ENCODE results near the gene METTL13.

The METTL13 gene

GRCh38 chr1:171817511-171818265 is 36.2 kb downstream of the METTL13 start:
- DNase-seq (ENCODE audit: extremely low spot score) = no peak

GRCh38 chr1:171819946-171820345 is 38.5 kb downstream of the METTL13 start:
- POLR2A ChIA-PET = no interaction called here
- CTCF ChIA-PET = interaction anchor here (0.6 kb wide), 1 partner anchor 20 kb away, joined by 3 read pairs; no protein-coding TSS in a partner anchor
- no peak for DNase-seq (ENCODE audit: extremely low spot score)
- TF ChIP-seq HDGF (IDR thresholded peaks at IDR 0.05; ENCODE audit: borderline replicate concordance) (no peak), PKNOX1 (IDR thresholded peaks at IDR 0.05) (no peak), L3MBTL2 (conservative IDR thresholded peaks at IDR 0.05) (no peak), ZNF384 (IDR thresholded peaks at IDR 0.05) (no peak), FOXM1 (IDR thresholded peaks at IDR 0.05; ENCODE audit: borderline replicate concordance) (no peak), BHLHE40 (IDR thresholded peaks at IDR 0.05; ENCODE audit: borderline replicate concordance) (no peak), LEF1 (IDR thresholded peaks at IDR 0.05; ENCODE audit: borderline replicate concordance) (no peak), FOXA1 (IDR thresholded peaks at IDR 0.05) (no peak), SP1 (IDR thresholded peaks at IDR 0.05) (no peak), FOXK2 (IDR thresholded peaks at IDR 0.05) (no peak), ARNT (IDR thresholded peaks at IDR 0.05) (no peak), CTBP1 (IDR thresholded peaks at IDR 0.05; ENCODE audit: borderline replicate concordance) (no peak), NFRKB (IDR thresholded peaks at IDR 0.05) (no peak), TARDBP (IDR thresholded peaks at IDR 0.05) (no peak), ELF4 (IDR thresholded peaks at IDR 0.05) (no peak)

More at GRCh38 chr1:171817511-171818265, 36.2 kb downstream of the METTL13 start:
- ChIA-PET POLR2A (interaction anchor here (1.5 kb wide), 1 partner anchor 36 kb away, joined by 4 read pairs; the partner anchor contains the start of gene METTL13), CTCF (interaction anchor here (1.0 kb wide), 1 partner anchor 17 kb away, joined by 3 read pairs; no protein-coding TSS in a partner anchor)
- TF ChIP-seq FOXA1 (IDR thresholded peaks at IDR 0.05) = no peak
- no peak for TF ChIP-seq ARNT (IDR thresholded peaks at IDR 0.05)
- TF ChIP-seq FOXM1 (IDR thresholded peaks at IDR 0.05; ENCODE audit: borderline replicate concordance) = no peak
- TF ChIP-seq BHLHE40 (IDR thresholded peaks at IDR 0.05; ENCODE audit: borderline replicate concordance) = no peak

- no peak for TF ChIP-seq PKNOX1 (IDR thresholded peaks at IDR 0.05)
- no peak for TF ChIP-seq BHLHE40 (IDR thresholded peaks at IDR 0.05; ENCODE audit: borderline replicate concordance)
- TF ChIP-seq SUZ12 (IDR thresholded peaks at IDR 0.05) = no peak
- no peak for TF ChIP-seq NFRKB (IDR thresholded peaks at IDR 0.05)
- TF ChIP-seq FOXK2 (IDR thresholded peaks at IDR 0.05) = no peak
- TF ChIP-seq ZNF384 (IDR thresholded peaks at IDR 0.05) = no peak
- no peak for TF ChIP-seq ARNT (IDR thresholded peaks at IDR 0.05)
- no peak for TF ChIP-seq TARDBP (IDR thresholded peaks at IDR 0.05)
- no peak for TF ChIP-seq SP1 (IDR thresholded peaks at IDR 0.05)
- TF ChIP-seq FOXA1 (IDR thresholded peaks at IDR 0.05) = no peak
- no peak for TF ChIP-seq FOXM1 (IDR thresholded peaks at IDR 0.05; ENCODE audit: borderline replicate concordance)
- no peak for DNase-seq (ENCODE audit: extremely low spot score)
- CTCF ChIA-PET = no interaction called here
- POLR2A ChIA-PET = no interaction called here
Observed at GRCh38 chr1:171826973-171827372, 45.5 kb downstream of the METTL13 start.

- CTCF ChIA-PET = no interaction called here
- TF ChIP-seq PKNOX1 (IDR thresholded peaks at IDR 0.05) (no peak), SP1 (IDR thresholded peaks at IDR 0.05) (no peak), L3MBTL2 (conservative IDR thresholded peaks at IDR 0.05) (no peak), FOXM1 (IDR thresholded peaks at IDR 0.05; ENCODE audit: borderline replicate concordance) (no peak), ARNT (IDR thresholded peaks at IDR 0.05) (no peak), HDGF (IDR thresholded peaks at IDR 0.05; ENCODE audit: borderline replicate concordance) (no peak), LEF1 (IDR thresholded peaks at IDR 0.05; ENCODE audit: borderline replicate concordance) (no peak), ZNF384 (IDR thresholded peaks at IDR 0.05) (no peak), TARDBP (IDR thresholded peaks at IDR 0.05) (no peak)
- POLR2A ChIA-PET = no interaction called here
Observed at GRCh38 chr1:171828794-171829193, 47.3 kb downstream of the METTL13 start.

GRCh38 chr1:171833091-171833825 is 51.8 kb downstream of the METTL13 start:
- CTCF ChIA-PET = no interaction called here
- no peak for TF ChIP-seq TARDBP (IDR thresholded peaks at IDR 0.05)
- TF ChIP-seq CTBP1 (IDR thresholded peaks at IDR 0.05; ENCODE audit: borderline replicate concordance) = no peak
- TF ChIP-seq SP1 (IDR thresholded peaks at IDR 0.05) = no peak
- TF ChIP-seq LEF1 (IDR thresholded peaks at IDR 0.05; ENCODE audit: borderline replicate concordance) = no peak
- TF ChIP-seq L3MBTL2 (conservative IDR thresholded peaks at IDR 0.05) = no peak
- no peak for TF ChIP-seq FOXK2 (IDR thresholded peaks at IDR 0.05)
- TF ChIP-seq SUZ12 (IDR thresholded peaks at IDR 0.05) = no peak
- TF ChIP-seq BHLHE40 (IDR thresholded peaks at IDR 0.05; ENCODE audit: borderline replicate concordance) = no peak
- TF ChIP-seq PKNOX1 (IDR thresholded peaks at IDR 0.05) = no peak
- no peak for TF ChIP-seq ARNT (IDR thresholded peaks at IDR 0.05)
- no peak for TF ChIP-seq ZNF384 (IDR thresholded peaks at IDR 0.05)
- no peak for TF ChIP-seq NFRKB (IDR thresholded peaks at IDR 0.05)
- TF ChIP-seq HDGF (IDR thresholded peaks at IDR 0.05; ENCODE audit: borderline replicate concordance) = no peak
- no peak for TF ChIP-seq FOXM1 (IDR thresholded peaks at IDR 0.05; ENCODE audit: borderline replicate concordance)
- no peak for TF ChIP-seq ELF4 (IDR thresholded peaks at IDR 0.05)
- TF ChIP-seq FOXA1 (IDR thresholded peaks at IDR 0.05) = no peak
- POLR2A ChIA-PET = no interaction called here
- DNase-seq (ENCODE audit: extremely low spot score) = no peak

More at GRCh38 chr1:171828794-171829193, 47.3 kb downstream of the METTL13 start:
- DNase-seq (ENCODE audit: extremely low spot score) = no peak
